ENCODE measurements around the gene STK24.

DNA sequence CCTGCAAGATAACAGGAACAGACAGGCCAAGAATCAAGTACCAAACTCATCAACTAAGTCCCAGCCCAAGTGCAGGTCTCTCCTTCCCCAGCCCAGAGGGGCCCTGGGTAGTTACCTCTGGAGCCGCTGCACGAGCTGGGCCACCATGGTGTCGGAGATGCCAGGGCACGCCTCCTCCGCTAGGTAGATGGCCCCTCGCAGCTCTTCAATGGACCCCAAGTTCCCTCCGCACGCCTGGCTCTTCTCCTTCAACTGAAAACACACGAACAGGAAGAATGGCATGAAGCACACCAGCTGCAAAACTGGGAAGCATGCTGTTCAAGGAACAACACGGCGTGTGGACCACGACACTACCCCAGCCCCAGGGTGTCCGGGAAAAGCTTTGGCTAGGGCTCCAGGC lies 119.9 kb downstream of the STK24 start:
- TF ChIP-seq CTCF (IDR thresholded peaks at IDR 0.05; ENCODE audit: control extremely low read depth in 1 of 3, insufficient read depth in 1 of 3, low read depth in 1 of 3, low read length in 3 of 3) (no peak), GABPA (IDR thresholded peaks at IDR 0.05; ENCODE audit: borderline replicate concordance, insufficient read depth, low read length) (no peak), SIRT6 (IDR thresholded peaks at IDR 0.05; ENCODE audit: low read length) (no peak), TAF1 (IDR thresholded peaks at IDR 0.05; ENCODE audit: low read depth, low read length) (no peak), GTF2F1 (IDR thresholded peaks at IDR 0.05; ENCODE audit: borderline replicate concordance, low read depth, low read length) (no peak), USF2 (IDR thresholded peaks at IDR 0.05; ENCODE audit: low read length) (no peak), CHD1 (IDR thresholded peaks at IDR 0.05; ENCODE audit: low read depth, low read length) (no peak), ZNF274 (IDR thresholded peaks at IDR 0.05; ENCODE audit: borderline replicate concordance, extremely low read depth, low read length) (no peak), CEBPB (IDR thresholded peaks at IDR 0.05; ENCODE audit: low read depth, low read length) (no peak), SP2 (IDR thresholded peaks at IDR 0.05; ENCODE audit: low read length) (no peak)
